H9 (cell line): ENCODE data around the gene SLC27A1. TPM values are rescaled to one million over a fixed set of nuclear protein-coding genes. Genes with fewer than 3 reads are reported as not detected.

Experiments
- DNase-seq: peaks from one replicate; pipeline ENCODE4 v3.0.0-alpha.2; 2017
- H2AFZ ChIP-seq: one replicate; pipeline ENCODE4 v1.6.1; 2013; ENCODE audit warnings: mild to moderate bottlenecking, low read length, control low read depth, moderate library complexity
- H2AK5ac ChIP-seq: 2 replicates; pipeline ENCODE4 v1.6.1; 2013; ENCODE audit warnings: low read length, control low read depth, mixed read lengths; ENCODE audit not compliant: insufficient read length
- H2BK120ac ChIP-seq: one replicate; pipeline ENCODE4 v1.6.1; 2013; ENCODE audit warnings: low read depth, mild to moderate bottlenecking, low read length, control low read depth, inconsistent platforms; ENCODE audit not compliant: poor library complexity, severe bottlenecking
- H2BK12ac ChIP-seq: 2 replicates; pipeline ENCODE4 v1.6.1; 2013; ENCODE audit warnings: low read length, control low read depth, mixed read lengths, low read depth; ENCODE audit not compliant: insufficient read length
- H2BK15ac ChIP-seq: 2 replicates; pipeline ENCODE4 v1.6.1; 2013; ENCODE audit warnings: low read depth, low read length, control low read depth
- H2BK20ac ChIP-seq: one replicate; pipeline ENCODE4 v1.6.1; 2013; ENCODE audit warnings: low read depth, mild to moderate bottlenecking, low read length, control low read depth, inconsistent platforms; ENCODE audit not compliant: poor library complexity, severe bottlenecking
- H2BK5ac ChIP-seq: 2 replicates; pipeline ENCODE4 v1.6.1; 2013; ENCODE audit warnings: low read length, control low read depth, mixed read lengths; ENCODE audit not compliant: insufficient read length
- H3K14ac ChIP-seq: 2 replicates; pipeline ENCODE4 v1.6.1; 2013; ENCODE audit warnings: low read length, control low read depth; ENCODE audit not compliant: insufficient read depth
- H3K18ac ChIP-seq: 2 replicates; pipeline ENCODE4 v1.6.1; 2013; ENCODE audit warnings: low read depth, mild to moderate bottlenecking, mixed read lengths, low read length, control low read depth; ENCODE audit not compliant: insufficient read length
- H3K23ac ChIP-seq: 2 replicates; pipeline ENCODE4 v1.6.1; 2013; ENCODE audit warnings: low read length, control low read depth, mixed read lengths, low read depth; ENCODE audit not compliant: insufficient read length
- H3K23me2 ChIP-seq: 2 replicates; pipeline ENCODE4 v1.6.1; 2013; ENCODE audit warnings: low read depth, mild to moderate bottlenecking, mixed read lengths, low read length, control low read depth; ENCODE audit not compliant: insufficient read length, poor library complexity, severe bottlenecking
- H3K27ac ChIP-seq: 2 replicates; pipeline ENCODE4 v1.5.1; 2013; ENCODE audit warnings: low read length, control low read depth, mixed read lengths, low read depth; ENCODE audit not compliant: insufficient read length
- H3K27me3 ChIP-seq: 2 replicates; pipeline ENCODE4 v1.6.1; 2013; ENCODE audit warnings: low read length, control low read depth, inconsistent platforms; ENCODE audit not compliant: insufficient read depth
- H3K4ac ChIP-seq: 2 replicates; pipeline ENCODE4 v1.6.1; 2013; ENCODE audit warnings: low read depth, mild to moderate bottlenecking, control low read depth, inconsistent platforms, low read length, moderate library complexity
- H3K4me1 ChIP-seq: 2 replicates; pipeline ENCODE4 v1.6.1; 2013; ENCODE audit warnings: low read length, control low read depth, inconsistent platforms; ENCODE audit not compliant: insufficient read depth
- H3K4me2 ChIP-seq: 2 replicates; pipeline ENCODE4 v1.6.1; 2013; ENCODE audit warnings: low read length, control low read depth, mixed read lengths; ENCODE audit not compliant: insufficient read length, insufficient read depth
- H3K56ac ChIP-seq: 2 replicates; pipeline ENCODE4 v1.6.1; 2013; ENCODE audit warnings: low read depth, mild to moderate bottlenecking, mixed read lengths, low read length, control low read depth; ENCODE audit not compliant: insufficient read length
- H3K79me1 ChIP-seq: 2 replicates; pipeline ENCODE4 v1.6.1; 2013; ENCODE audit warnings: low read depth, mild to moderate bottlenecking, moderate library complexity, low read length, control low read depth, inconsistent platforms; ENCODE audit not compliant: insufficient read depth, poor library complexity, severe bottlenecking
- H3K79me2 ChIP-seq: 2 replicates; pipeline ENCODE4 v1.6.1; 2013; ENCODE audit warnings: low read length, control low read depth, inconsistent platforms; ENCODE audit not compliant: insufficient read depth
- H3K9ac ChIP-seq: 2 replicates; pipeline ENCODE4 v1.6.1; 2013; ENCODE audit warnings: low read length, control low read depth, mixed read lengths; ENCODE audit not compliant: insufficient read length; ENCODE audit errors: extremely low read depth
- H3K9me3 ChIP-seq: one replicate; pipeline ENCODE4 v1.6.1; 2013; ENCODE audit warnings: low read depth, low read length, inconsistent platforms; ENCODE audit not compliant: control insufficient read depth
- H3T11ph ChIP-seq: one replicate; pipeline ENCODE4 v1.6.1; 2013; ENCODE audit warnings: mild to moderate bottlenecking, low read length, control low read depth, inconsistent platforms
- H4K20me1 ChIP-seq: one replicate; pipeline ENCODE4 v1.6.1; 2013; ENCODE audit not compliant: control insufficient read depth, insufficient read length, insufficient read depth
- H4K5ac ChIP-seq: 2 replicates; pipeline ENCODE4 v1.6.1; 2013; ENCODE audit warnings: low read depth, mild to moderate bottlenecking, mixed read lengths, low read length, control low read depth; ENCODE audit not compliant: insufficient read length
- H4K8ac ChIP-seq: replicated peaks from 2 replicates; pipeline ENCODE4 v1.6.1; 2013; ENCODE audit warnings: low read length, control low read depth, mixed read lengths, low read depth; ENCODE audit not compliant: insufficient read length
- H4K91ac ChIP-seq: 2 replicates; pipeline ENCODE4 v1.6.1; 2013; ENCODE audit warnings: low read depth, mild to moderate bottlenecking, moderate library complexity, mixed read lengths, low read length, control low read depth; ENCODE audit not compliant: insufficient read length
- H3K27ac Mint-ChIP-seq, 3 experiments: 2 replicates in 2 of 3; 3 replicates in 1 of 3; pipeline ENCODE4 v1.8.0; 2020 to 2021; ENCODE audit warnings: mixed read lengths in 3 of 3, mild to moderate bottlenecking in 1 of 3, moderate library complexity in 1 of 3
- H3K27me3 Mint-ChIP-seq: 2 replicates; pipeline ENCODE4 v1.8.0; 2021; ENCODE audit warnings: low read depth, mild to moderate bottlenecking, moderate library complexity, mixed read lengths
- H3K36me3 Mint-ChIP-seq, 3 experiments: 2 replicates in 2 of 3; 3 replicates in 1 of 3; pipeline ENCODE4 v1.8.0; 2020 to 2021; ENCODE audit warnings: low read depth in 3 of 3, mixed read lengths in 3 of 3; ENCODE audit not compliant: insufficient read depth in 1 of 3
- H3K4me1 Mint-ChIP-seq, 2 experiments: 2 replicates each; pipeline ENCODE4 v1.8.0; 2020; ENCODE audit warnings: mixed read lengths in 2 of 2
- H3K4me3 Mint-ChIP-seq, 2 experiments: 2 replicates in 1 of 2; 3 replicates in 1 of 2; pipeline ENCODE4 v1.8.0; 2020 to 2021; ENCODE audit warnings: mild to moderate bottlenecking in 2 of 2, mixed read lengths in 2 of 2, moderate library complexity in 1 of 2
- H3K9me3 Mint-ChIP-seq, 2 experiments: 2 replicates in 1 of 2; 3 replicates in 1 of 2; pipeline ENCODE4 v1.8.0; 2020; ENCODE audit warnings: mild to moderate bottlenecking in 2 of 2, mixed read lengths in 2 of 2, moderate library complexity in 1 of 2
- CTCF ChIP-seq: fragments of 200-600 bp; sonication (generic); conservative IDR thresholded peaks from 3 replicates; pipeline ENCODE4 v1.8.0; 2021; ENCODE audit warnings: antibody characterized with exemption, mild to moderate bottlenecking
- WGBS: extraction: QIAGEN DNeasy Blood & Tissue Kit; methylation state at CpG from one replicate; pipeline ENCODE4 v1.1.7; 2013; ENCODE audit warnings: missing lambda C conversion rate, low lambda C conversion rate, mixed read lengths; ENCODE audit not compliant: insufficient read length; ENCODE audit errors: extremely low coverage; 5-methylcytosine and 5-hydroxymethylcytosine counted together
- total RNA-seq: library from RNA; stranded (reverse); gene quantifications from 2 replicates; pipeline ENCODE4 v1.2.1, GENCODE V29; 2021

Gene SLC27A1
- total RNA-seq, 1 experiment from 2014 or later: 6.4 TPM

GRCh38 chr19:17544418-17544817 is 74.1 kb downstream of the SLC27A1 start:
- Mint-ChIP-seq H3K9me3 (peaks cover 3% of the 10 kb centered on the region in 2 experiments; a peak in 3 of 5 replicates), H3K27me3 (peaks cover 21% of the 10 kb centered on the region), H3K36me3 (no peaks in the 10 kb centered on the region; a peak in 1 of 7 replicates), H3K27ac (no peak overlapping the region), H3K4me1 (peaks cover 3 to 6% of the 10 kb centered on the region in 2 experiments; a peak in 1 of 4 replicates), H3K4me3 (no peak overlapping the region)
- TF ChIP-seq CTCF: no peak
- no peak overlapping the region for H3K56ac ChIP-seq
- H4K8ac ChIP-seq: no peak overlapping the region
- H3K18ac ChIP-seq: no peak overlapping the region
- no peak overlapping the region for H3K14ac ChIP-seq
- no peak overlapping the region for H2BK20ac ChIP-seq
- no peaks in the 10 kb centered on the region for H3K4me1 ChIP-seq
- no peak overlapping the region for H2AK5ac ChIP-seq
- no peak overlapping the region for H3K9ac ChIP-seq
- no peak overlapping the region for H2BK15ac ChIP-seq
- no CpG with 5 or more reads among the region's 4 CpGs for WGBS
- H4K5ac ChIP-seq: no peak overlapping the region
- H3K4me2 ChIP-seq: no peak overlapping the region
- H3K9me3 ChIP-seq: no peaks in the 10 kb centered on the region
- H3K4ac ChIP-seq: no peak overlapping the region
- H3K23ac ChIP-seq: no peak overlapping the region
- no peak overlapping the region for H2BK120ac ChIP-seq
- no peak overlapping the region for H2AFZ ChIP-seq
- H3K27ac ChIP-seq: no peak overlapping the region
- no peaks in the 10 kb centered on the region for H3K79me2 ChIP-seq
- H2BK12ac ChIP-seq: no peak overlapping the region
- no peaks in the 10 kb centered on the region for H4K20me1 ChIP-seq
- peaks cover 1% of the 10 kb centered on the region for H3K23me2 ChIP-seq
- H4K91ac ChIP-seq: no peak overlapping the region
- DNase-seq: no peak
- no peaks in the 10 kb centered on the region for H3K79me1 ChIP-seq
- no peak overlapping the region for H2BK5ac ChIP-seq
- no peak overlapping the region for H3T11ph ChIP-seq
- H3K27me3 ChIP-seq: no peaks in the 10 kb centered on the region
